Central memory CD8-positive, alpha-beta T cell (primary cell): ENCODE measurements around the gene PHLDA3.
A peak's percentile ranks its signal among the peaks of the same experiment; 100 is the strongest.

Experiments
- ATAC-seq: fragments of 150-1000 bp; cut with Tn5 transposase; replicated peaks from 2 replicates; pipeline ENCODE4 v1.10.0; 2022; ENCODE audit warnings: mild to moderate bottlenecking, moderate FRiP score, moderate number of reproducible peaks; ENCODE audit not compliant: poor library complexity, severe bottlenecking; ENCODE audit errors: extremely low read depth
- DNase-seq, 2 donors: peaks; one replicate each; pipeline ENCODE4 v3.0.0; 2021; ENCODE audit warnings: low spot score in 2 of 2
- H3K27ac Mint-ChIP-seq: one replicate; pipeline ENCODE4 v1.8.0; 2022; ENCODE audit warnings: low read depth, mild to moderate bottlenecking, moderate library complexity, mixed read lengths
- H3K27me3 Mint-ChIP-seq: one replicate; pipeline ENCODE4 v1.8.0; 2022; ENCODE audit warnings: mixed read lengths
- H3K36me3 Mint-ChIP-seq: one replicate; pipeline ENCODE4 v1.8.0; 2022; ENCODE audit warnings: mild to moderate bottlenecking, moderate library complexity, mixed read lengths; ENCODE audit not compliant: insufficient read depth
- H3K4me1 Mint-ChIP-seq: one replicate; pipeline ENCODE4 v1.8.0; 2022; ENCODE audit warnings: mixed read lengths
- H3K4me3 Mint-ChIP-seq: one replicate; pipeline ENCODE4 v1.8.0; 2022; ENCODE audit warnings: mild to moderate bottlenecking, moderate library complexity, mixed read lengths
- H3K9me3 Mint-ChIP-seq: one replicate; pipeline ENCODE4 v1.8.0; 2022; ENCODE audit warnings: mixed read lengths

Gene PHLDA3

GRCh38 chr1:201468844-201469644, at the start of gene PHLDA3:
TSS of gene PHLDA3 (minus strand) at chr1:201469188. CDS start at chr1:201468786, 402 bp downstream.
- Mint-ChIP-seq H3K27ac (no peak within 1 kb of the TSS), H3K27me3 (peaks cover 85% of the 10 kb centered on the region), H3K4me1 (no peaks in the 10 kb centered on the region), H3K9me3 (no peaks in the 10 kb centered on the region), H3K36me3 (peaks cover 1% of the 10 kb centered on the region), H3K4me3 (peak within 1 kb of the TSS; percentile 48)
- ATAC-seq: peak; percentile 36
- DNase-seq: no peak

- Mint-ChIP-seq H3K9me3 (no peaks in the 10 kb centered on the region), H3K27me3 (no peaks in the 10 kb centered on the region), H3K4me1 (no peaks in the 10 kb centered on the region), H3K4me3 (no peak overlapping the region), H3K27ac (no peak overlapping the region), H3K36me3 (peaks cover 9% of the 10 kb centered on the region)
- ATAC-seq: no peak
- no peak for DNase-seq
Observed at GRCh38 chr1:201518071-201518470, 49.1 kb upstream of the PHLDA3 start.

GRCh38 chr1:201517631-201518030, 48.6 kb upstream of the PHLDA3 start:
- ATAC-seq (no peak), DNase-seq (no peak)
- no peak overlapping the region for H3K4me3 Mint-ChIP-seq
- peaks cover 9% of the 10 kb centered on the region for H3K36me3 Mint-ChIP-seq
- no peaks in the 10 kb centered on the region for H3K4me1 Mint-ChIP-seq
- no peaks in the 10 kb centered on the region for H3K27me3 Mint-ChIP-seq
- no peak overlapping the region for H3K27ac Mint-ChIP-seq
- H3K9me3 Mint-ChIP-seq: no peaks in the 10 kb centered on the region

- H3K4me1 Mint-ChIP-seq: no peaks in the 10 kb centered on the region
- no peaks in the 10 kb centered on the region for H3K9me3 Mint-ChIP-seq
- ATAC-seq (no peak), DNase-seq (no peak)
- no peak overlapping the region for H3K4me3 Mint-ChIP-seq
- peaks cover 7% of the 10 kb centered on the region for H3K36me3 Mint-ChIP-seq
- H3K27ac Mint-ChIP-seq: no peak overlapping the region
- no peaks in the 10 kb centered on the region for H3K27me3 Mint-ChIP-seq
Observed at GRCh38 chr1:201516511-201517127, 47.6 kb upstream of the PHLDA3 start.

GRCh38 chr1:201515895-201516294, 46.9 kb upstream of the PHLDA3 start:
- Mint-ChIP-seq H3K4me1 (no peaks in the 10 kb centered on the region), H3K36me3 (peaks cover 7% of the 10 kb centered on the region), H3K27me3 (no peaks in the 10 kb centered on the region), H3K4me3 (no peak overlapping the region), H3K27ac (no peak overlapping the region), H3K9me3 (no peaks in the 10 kb centered on the region)
- ATAC-seq (no peak), DNase-seq (no peak)

- Mint-ChIP-seq H3K4me1 (no peaks in the 10 kb centered on the region), H3K9me3 (no peaks in the 10 kb centered on the region), H3K4me3 (no peak overlapping the region), H3K27ac (no peak overlapping the region), H3K36me3 (peaks cover 5% of the 10 kb centered on the region), H3K27me3 (no peaks in the 10 kb centered on the region)
- ATAC-seq: no peak
- no peak for DNase-seq
Observed at GRCh38 chr1:201515062-201515750, 46.2 kb upstream of the PHLDA3 start.

- H3K4me1 Mint-ChIP-seq: no peaks in the 10 kb centered on the region
- H3K4me3 Mint-ChIP-seq: no peak overlapping the region
Observed at GRCh38 chr1:201514466-201514865, 45.5 kb upstream of the PHLDA3 start.

GRCh38 chr1:201513498-201514243, 44.7 kb upstream of the PHLDA3 start:
- H3K27ac Mint-ChIP-seq: no peak overlapping the region
- no peaks in the 10 kb centered on the region for H3K4me1 Mint-ChIP-seq
- peaks cover 3% of the 10 kb centered on the region for H3K36me3 Mint-ChIP-seq

More at GRCh38 chr1:201514466-201514865, 45.5 kb upstream of the PHLDA3 start:
- ATAC-seq (no peak), DNase-seq (no peak)
- Mint-ChIP-seq H3K36me3 (peaks cover 3% of the 10 kb centered on the region), H3K27me3 (no peaks in the 10 kb centered on the region), H3K9me3 (no peaks in the 10 kb centered on the region), H3K27ac (no peak overlapping the region)

GRCh38 chr1:201511941-201512539, 43.1 kb upstream of the PHLDA3 start:
- Mint-ChIP-seq H3K4me3 (no peak overlapping the region), H3K9me3 (no peaks in the 10 kb centered on the region), H3K27me3 (no peaks in the 10 kb centered on the region), H3K36me3 (no peaks in the 10 kb centered on the region), H3K4me1 (peaks cover 7% of the 10 kb centered on the region), H3K27ac (no peak overlapping the region)
- DNase-seq: no peak
- no peak for ATAC-seq

More at GRCh38 chr1:201513498-201514243, 44.7 kb upstream of the PHLDA3 start:
- DNase-seq: no peak
- H3K4me3 Mint-ChIP-seq: no peak overlapping the region
- no peak for ATAC-seq
- H3K27me3 Mint-ChIP-seq: no peaks in the 10 kb centered on the region
- H3K9me3 Mint-ChIP-seq: no peaks in the 10 kb centered on the region

GRCh38 chr1:201511396-201511940, 42.5 kb upstream of the PHLDA3 start:
- Mint-ChIP-seq H3K27me3 (no peaks in the 10 kb centered on the region), H3K27ac (no peak overlapping the region), H3K4me3 (no peak overlapping the region), H3K9me3 (no peaks in the 10 kb centered on the region), H3K4me1 (peaks cover 9% of the 10 kb centered on the region), H3K36me3 (no peaks in the 10 kb centered on the region)
- DNase-seq: no peak
- no peak for ATAC-seq

GRCh38 chr1:201510734-201511133, 41.7 kb upstream of the PHLDA3 start:
- Mint-ChIP-seq H3K9me3 (no peaks in the 10 kb centered on the region), H3K27ac (no peak overlapping the region), H3K27me3 (no peaks in the 10 kb centered on the region), H3K36me3 (no peaks in the 10 kb centered on the region), H3K4me1 (peaks cover 16% of the 10 kb centered on the region), H3K4me3 (no peak overlapping the region)
- ATAC-seq (no peak), DNase-seq (no peak)
